ENCODE results near the gene TMEM8B.

DNA sequence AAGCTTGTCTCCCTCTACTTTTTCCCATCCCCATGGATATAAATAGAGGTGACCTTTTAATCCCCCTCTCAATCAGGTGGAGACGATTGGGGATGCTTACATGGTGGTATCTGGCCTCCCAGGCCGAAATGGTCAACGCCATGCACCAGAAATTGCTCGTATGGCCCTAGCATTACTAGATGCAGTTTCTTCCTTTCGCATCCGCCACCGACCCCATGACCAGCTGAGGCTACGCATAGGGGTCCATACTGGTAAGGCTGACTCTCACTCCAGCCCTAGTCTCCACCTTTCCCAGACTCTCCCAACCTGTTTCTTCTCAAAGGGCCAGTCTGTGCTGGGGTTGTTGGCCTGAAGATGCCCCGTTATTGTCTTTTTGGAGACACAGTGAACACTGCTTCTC, 20.6 kb upstream of the TMEM8B start:
- TF ChIP-seq, protein P1, sequence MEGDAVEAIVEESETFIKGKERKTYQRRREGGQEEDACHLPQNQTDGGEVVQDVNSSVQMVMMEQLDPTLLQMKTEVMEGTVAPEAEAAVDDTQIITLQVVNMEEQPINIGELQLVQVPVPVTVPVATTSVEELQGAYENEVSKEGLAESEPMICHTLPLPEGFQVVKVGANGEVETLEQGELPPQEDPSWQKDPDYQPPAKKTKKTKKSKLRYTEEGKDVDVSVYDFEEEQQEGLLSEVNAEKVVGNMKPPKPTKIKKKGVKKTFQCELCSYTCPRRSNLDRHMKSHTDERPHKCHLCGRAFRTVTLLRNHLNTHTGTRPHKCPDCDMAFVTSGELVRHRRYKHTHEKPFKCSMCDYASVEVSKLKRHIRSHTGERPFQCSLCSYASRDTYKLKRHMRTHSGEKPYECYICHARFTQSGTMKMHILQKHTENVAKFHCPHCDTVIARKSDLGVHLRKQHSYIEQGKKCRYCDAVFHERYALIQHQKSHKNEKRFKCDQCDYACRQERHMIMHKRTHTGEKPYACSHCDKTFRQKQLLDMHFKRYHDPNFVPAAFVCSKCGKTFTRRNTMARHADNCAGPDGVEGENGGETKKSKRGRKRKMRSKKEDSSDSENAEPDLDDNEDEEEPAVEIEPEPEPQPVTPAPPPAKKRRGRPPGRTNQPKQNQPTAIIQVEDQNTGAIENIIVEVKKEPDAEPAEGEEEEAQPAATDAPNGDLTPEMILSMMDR (optimal IDR thresholded peaks at IDR 0.05 in 1 of 3, IDR thresholded peaks at IDR 0.05 in 1 of 3, conservative IDR thresholded peaks at IDR 0.05 in 1 of 3; ENCODE audit: extremely low read depth in 1 of 3, insufficient read depth in 2 of 3, low read length in 3 of 3), result no peak
- no peak for TF ChIP-seq EZH2 (IDR thresholded peaks at IDR 0.05; ENCODE audit: low read length)
